Stimulated activated CD4-positive, alpha-beta T cell treated with anti-CD3 and anti-CD28 coated beads, TNF-alpha, amount 100 ng/mL, for 48 hours (primary cell): ENCODE measurements around the gene CNTNAP2.
"Not testable (repeated sequence)": the region's sequence is repeated elsewhere in the genome, so short reads cannot be mapped to it uniquely, and the experiment has no call there.

Experiments
- DNase-seq, 3 donors: peaks; one replicate each; pipeline ENCODE4 v3.0.0-alpha.2; 2020; ENCODE audit warnings: low read depth in 3 of 3

The CNTNAP2 gene

DNA sequence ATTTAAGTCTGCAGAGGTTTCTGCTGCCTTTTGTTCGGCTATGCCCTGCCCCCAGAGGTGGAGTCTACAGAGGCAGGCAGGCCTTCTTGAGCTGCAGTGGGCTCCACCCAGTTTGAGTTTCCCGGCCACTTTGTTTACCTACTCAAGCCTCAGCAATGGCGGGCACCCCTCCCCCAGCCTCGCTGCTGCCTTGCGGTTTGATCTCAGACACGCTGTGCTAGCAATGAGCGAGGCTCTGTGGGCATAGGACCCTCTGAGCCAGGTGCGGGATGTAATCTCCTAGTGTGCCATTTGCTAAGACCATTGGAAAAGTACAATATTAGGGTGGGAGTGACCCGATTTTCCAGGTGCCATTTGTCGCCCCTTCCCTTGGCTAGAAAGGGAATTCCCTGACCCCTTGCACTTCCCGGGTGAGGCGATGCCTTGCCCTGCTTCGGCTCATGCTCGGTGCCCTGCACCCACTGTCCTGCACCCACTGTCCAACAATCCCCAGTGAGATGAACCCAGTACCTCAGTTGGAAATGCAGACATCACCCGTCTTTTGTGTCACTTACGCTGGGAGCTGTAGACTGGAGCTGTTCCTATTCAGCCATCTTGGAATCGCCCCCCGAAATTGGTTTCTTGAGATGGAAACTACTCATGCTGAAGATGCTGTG, 1621.1 kb downstream of the CNTNAP2 start:
- not testable (repeated sequence) for DNase-seq

- no peak for DNase-seq
These were observed 1625.7 kb downstream of the CNTNAP2 start for GRCh38 chr7:147742301-147742700.

DNA sequence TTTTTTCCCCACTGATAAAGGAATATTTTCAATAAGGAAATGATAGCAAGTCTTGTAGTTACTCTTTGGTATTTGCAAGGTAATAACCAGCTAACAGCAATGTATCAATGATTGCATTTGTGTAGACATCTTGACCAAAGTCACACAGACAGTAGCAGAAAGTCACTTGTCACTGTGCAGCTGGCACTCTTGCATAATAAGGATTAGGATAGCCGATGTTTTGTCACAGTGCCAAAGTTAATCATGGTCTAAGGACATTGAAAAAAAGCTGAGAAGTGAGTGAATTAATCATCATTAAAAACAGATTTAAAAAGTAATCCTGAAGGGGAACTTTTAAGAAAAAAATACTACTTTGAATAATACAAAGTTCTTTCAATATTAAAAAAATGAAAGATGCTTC, 1639.7 kb downstream of the CNTNAP2 start:
- no peak for DNase-seq

- no peak for DNase-seq
These were observed 1642.8 kb downstream of the CNTNAP2 start for GRCh38 chr7:147759327-147759943.

GRCh38 chr7:147765301-147765700, 1648.7 kb downstream of the CNTNAP2 start:
- DNase-seq, result no peak

GRCh38 chr7:147771344-147771743, 1654.7 kb downstream of the CNTNAP2 start:
- no peak for DNase-seq

DNA sequence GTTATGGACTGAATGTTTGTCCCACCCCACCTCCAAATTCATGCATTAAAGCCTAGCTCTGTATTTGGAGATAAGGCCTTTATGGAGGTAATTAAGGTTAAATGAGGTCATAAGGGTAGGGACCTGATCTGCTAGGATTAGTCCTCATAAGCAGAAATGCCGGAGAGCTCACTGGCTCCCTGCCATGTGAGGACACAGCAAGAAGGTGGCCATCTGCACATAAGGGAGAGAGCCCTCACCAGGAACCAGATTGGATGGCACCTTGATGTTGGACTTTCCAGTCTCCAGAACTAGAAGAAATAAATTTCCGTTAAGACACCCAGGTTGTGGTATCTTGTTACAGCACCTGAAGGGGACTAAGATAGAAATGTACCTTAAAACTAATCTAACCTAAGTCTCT, 1657.9 kb downstream of the CNTNAP2 start:
- no peak for DNase-seq

GRCh38 chr7:147775516-147776284, 1659.1 kb downstream of the CNTNAP2 start:
- DNase-seq, result no peak

DNA sequence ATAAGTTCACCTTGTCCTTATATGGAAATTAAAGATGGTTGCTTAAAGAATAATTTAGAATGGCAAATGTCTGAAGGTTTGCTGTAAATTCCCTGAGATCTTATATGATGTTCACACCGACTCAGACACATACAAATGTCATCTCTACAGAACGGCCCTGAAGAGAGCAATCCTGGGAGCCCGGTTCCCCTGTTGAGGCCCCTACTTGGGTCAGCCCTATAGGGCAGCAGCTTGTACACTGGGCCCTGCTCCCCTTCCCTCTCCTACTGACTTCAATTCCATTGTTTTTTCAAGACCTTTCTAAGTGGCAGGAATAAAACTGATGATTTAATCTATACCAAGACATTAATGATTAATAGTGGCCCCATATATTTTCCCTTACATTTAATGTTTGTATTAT, 1660.7 kb downstream of the CNTNAP2 start:
- DNase-seq, result no peak

DNA sequence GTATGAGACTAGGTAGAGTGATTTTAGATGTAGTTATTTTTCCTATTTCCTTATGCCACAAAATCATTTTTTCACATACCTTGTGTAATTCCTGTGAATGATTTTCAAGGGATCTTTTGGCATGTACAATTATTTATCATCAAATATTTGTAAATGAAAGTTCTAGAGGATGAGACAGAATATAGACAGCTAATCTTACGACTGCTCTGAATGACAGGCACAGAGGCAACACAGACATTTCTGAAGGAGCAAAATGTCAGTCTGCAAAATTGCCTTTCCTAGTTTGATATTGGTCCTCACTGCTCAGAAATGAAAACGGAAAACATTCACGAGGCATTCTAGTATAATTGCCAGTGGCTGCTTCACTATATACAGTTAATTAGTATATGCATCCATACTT, 1663.3 kb downstream of the CNTNAP2 start:
- no peak for DNase-seq

- no peak for DNase-seq
These were observed 1680.0 kb downstream of the CNTNAP2 start for GRCh38 chr7:147796581-147796980.

DNA sequence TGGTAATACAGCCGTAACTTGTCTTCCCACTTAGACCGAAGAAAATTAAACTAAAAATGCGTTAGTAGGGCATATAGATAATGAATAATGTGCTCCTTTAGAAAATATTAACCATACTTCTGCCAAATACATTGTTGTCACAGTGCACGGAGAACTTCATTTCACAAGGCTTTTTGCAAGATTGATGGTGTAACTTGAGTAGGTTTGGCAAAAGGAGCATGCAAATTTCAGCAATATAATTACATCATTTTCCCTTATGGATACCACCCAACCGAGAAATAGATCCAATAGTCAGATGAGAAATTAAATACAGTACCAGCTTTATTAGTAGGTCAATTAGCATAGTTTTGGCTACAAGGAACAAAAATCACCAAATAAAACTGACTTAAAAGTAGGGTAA, 1681.4 kb downstream of the CNTNAP2 start:
- DNase-seq, result no peak

DNA sequence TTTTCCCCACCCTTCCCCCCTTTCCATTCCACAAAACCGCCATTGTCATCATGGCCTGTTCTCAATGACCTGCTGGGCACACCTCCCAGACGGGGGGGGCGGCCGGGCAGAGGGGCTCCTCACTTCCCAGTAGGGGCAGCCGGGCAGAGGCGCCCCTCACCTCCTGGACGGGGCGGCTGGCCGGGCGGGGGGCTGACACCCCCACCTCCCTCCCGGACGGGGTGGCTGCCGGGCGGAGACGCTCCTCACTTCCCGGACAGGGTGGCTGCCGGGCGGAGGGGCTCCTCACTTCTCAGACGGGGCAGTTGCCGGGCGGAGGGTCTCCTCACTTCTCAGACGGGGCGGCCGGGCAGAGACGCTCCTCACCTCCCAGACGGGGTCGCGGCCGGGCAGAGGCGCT, 1685.2 kb downstream of the CNTNAP2 start:
- not testable (repeated sequence) for DNase-seq

- DNase-seq, result no peak
These were observed 1686.5 kb downstream of the CNTNAP2 start for GRCh38 chr7:147803151-147803550.

GRCh38 chr7:147803606-147804005, 1687.0 kb downstream of the CNTNAP2 start:
- no peak for DNase-seq

DNA sequence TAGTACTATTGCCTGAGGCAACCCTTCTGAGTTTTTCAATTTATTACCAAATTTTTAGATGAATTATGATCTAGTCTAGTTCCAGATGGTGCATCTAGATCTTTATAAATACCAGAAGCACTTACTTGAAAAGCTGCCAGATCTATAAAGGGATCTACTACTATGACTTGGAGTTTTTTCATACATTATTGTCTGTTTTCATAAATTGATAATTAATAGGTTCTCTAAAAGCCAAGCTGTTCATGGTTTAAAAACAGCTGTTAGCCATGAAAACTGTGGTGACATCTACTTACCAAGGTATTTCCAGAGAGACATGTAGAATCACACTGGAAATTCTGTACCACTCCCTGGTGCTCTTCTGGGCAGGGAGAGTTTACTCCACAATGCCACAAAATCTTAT, 1687.4 kb downstream of the CNTNAP2 start:
- no peak for DNase-seq

DNA sequence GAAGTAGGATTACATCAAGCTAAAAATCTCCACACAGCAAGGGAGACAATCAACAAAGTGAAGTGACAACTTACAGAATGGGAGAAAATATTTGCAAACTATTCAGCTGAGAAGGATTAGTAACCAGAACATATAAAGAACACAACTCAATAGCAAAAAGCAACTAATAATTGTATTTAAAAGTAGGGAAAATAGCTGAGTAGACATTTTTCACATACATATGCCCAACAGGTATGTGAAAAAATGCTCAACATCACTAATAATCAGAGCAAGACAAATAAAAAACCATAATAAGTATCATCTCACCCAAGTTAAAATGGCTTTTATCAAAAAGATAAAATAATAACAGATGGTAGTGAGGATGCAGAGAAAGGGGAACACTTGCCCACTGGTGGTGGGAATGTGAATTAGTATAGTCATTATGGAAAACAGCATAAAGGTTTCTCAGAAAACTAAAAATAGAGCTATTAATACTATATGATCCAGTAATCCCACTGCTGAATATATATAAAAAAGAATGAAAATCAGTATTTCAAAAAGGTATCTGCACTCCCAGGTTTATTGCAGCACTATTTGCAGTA, 1689.5 kb downstream of the CNTNAP2 start:
- DNase-seq, result no peak

GRCh38 chr7:147809786-147810185, 1693.2 kb downstream of the CNTNAP2 start:
- DNase-seq, result no peak

DNA sequence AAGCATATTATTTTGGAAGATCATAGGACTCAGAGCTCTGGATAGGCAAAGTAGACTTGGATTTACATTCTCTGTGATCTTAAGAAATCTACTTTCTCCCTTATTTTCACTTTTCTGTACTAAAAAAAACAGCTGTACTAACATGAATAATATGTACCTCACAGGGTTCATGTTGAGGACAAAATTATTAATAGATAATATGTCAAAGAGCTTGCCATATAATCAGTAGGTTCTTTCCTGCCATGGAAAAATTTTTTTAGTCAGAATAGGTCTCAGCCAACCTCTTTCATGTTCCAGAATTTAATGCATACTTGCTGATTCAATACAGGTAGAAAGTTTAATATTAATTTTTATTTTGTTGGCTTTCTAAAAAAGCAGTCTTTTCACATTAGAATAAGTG, 1693.7 kb downstream of the CNTNAP2 start:
- no peak for DNase-seq

- DNase-seq, result no peak
These were observed 1695.3 kb downstream of the CNTNAP2 start for GRCh38 chr7:147811923-147812322.

DNA sequence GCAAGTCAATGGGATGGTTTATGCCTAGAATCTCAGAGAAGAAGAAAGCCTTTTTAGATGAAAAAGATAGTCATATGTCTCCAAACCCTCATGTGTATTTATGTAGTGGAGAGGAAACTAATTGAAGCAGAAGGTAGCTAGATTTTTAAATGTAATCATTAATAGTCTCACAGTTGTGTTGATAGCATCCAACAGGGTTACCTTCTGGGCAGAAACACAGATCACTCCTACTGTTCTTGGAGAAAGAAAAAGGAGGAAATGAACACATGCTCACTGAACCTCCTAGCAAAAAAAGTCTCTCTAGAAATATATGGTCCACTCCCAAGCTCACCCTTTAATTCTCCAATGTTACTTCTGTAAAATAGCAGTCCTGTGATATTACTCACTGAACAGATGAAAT, 1696.7 kb downstream of the CNTNAP2 start:
- DNase-seq, result no peak

- DNase-seq, result no peak
These were observed 1701.7 kb downstream of the CNTNAP2 start for GRCh38 chr7:147818317-147818716.

- no peak for DNase-seq
These were observed 1708.1 kb downstream of the CNTNAP2 start for GRCh38 chr7:147824671-147825070.
